Raji (cell line): Measurements from ENCODE around the gene GREB1L.

Experiments used
- POLR2A ChIP-seq: IDR thresholded peaks from 2 replicates; pipeline ENCODE4 v1.6.1; 2011; ENCODE audit warnings: low read depth, low read length, control low read depth; ENCODE audit not compliant: insufficient read depth

GREB1L gene

GRCh38 chr18:21257386-21257785 lies 15.4 kb downstream of the GREB1L start:
- no peak for TF ChIP-seq POLR2A

- TF ChIP-seq POLR2A: no peak
Measured at GRCh38 chr18:21260621-21261020, 18.6 kb downstream of the GREB1L start.

GRCh38 chr18:21261352-21261751 lies 19.3 kb downstream of the GREB1L start:
- no peak for TF ChIP-seq POLR2A

GRCh38 chr18:21262244-21262643 lies 20.2 kb downstream of the GREB1L start:
- no peak for TF ChIP-seq POLR2A

GRCh38 chr18:21262979-21263378 lies 20.9 kb downstream of the GREB1L start:
- no peak for TF ChIP-seq POLR2A

- TF ChIP-seq POLR2A: no peak
Measured at GRCh38 chr18:21264651-21265050, 22.6 kb downstream of the GREB1L start.

- TF ChIP-seq POLR2A: no peak
Measured at GRCh38 chr18:21265971-21266673, 24.1 kb downstream of the GREB1L start.

GRCh38 chr18:21267400-21267799 lies 25.4 kb downstream of the GREB1L start:
- no peak for TF ChIP-seq POLR2A

GRCh38 chr18:21269349-21269748 lies 27.3 kb downstream of the GREB1L start:
- no peak for TF ChIP-seq POLR2A

GRCh38 chr18:21270453-21270852 lies 28.4 kb downstream of the GREB1L start:
- no peak for TF ChIP-seq POLR2A

GRCh38 chr18:21272016-21272579 lies 30.1 kb downstream of the GREB1L start:
- TF ChIP-seq POLR2A: no peak

GRCh38 chr18:21273568-21273967 lies 31.5 kb downstream of the GREB1L start:
- TF ChIP-seq POLR2A: no peak

- TF ChIP-seq POLR2A: no peak
Measured at GRCh38 chr18:21275645-21276044, 33.6 kb downstream of the GREB1L start.

- no peak for TF ChIP-seq POLR2A
Measured at GRCh38 chr18:21277578-21277977, 35.5 kb downstream of the GREB1L start.

- no peak for TF ChIP-seq POLR2A
Measured at GRCh38 chr18:21281603-21282002, 39.6 kb downstream of the GREB1L start.

GRCh38 chr18:21284540-21284939 lies 42.5 kb downstream of the GREB1L start:
- TF ChIP-seq POLR2A: no peak

- TF ChIP-seq POLR2A: no peak
Measured at GRCh38 chr18:21289827-21290226, 47.8 kb downstream of the GREB1L start.
